ENCODE data around the gene BTBD6. TPM values are rescaled to one million over a fixed set of nuclear protein-coding genes. Genes with fewer than 3 reads are reported as not detected.

The BTBD6 gene
- total RNA-seq, 1 donor from 2014 or later: 35.3 TPM

DNA sequence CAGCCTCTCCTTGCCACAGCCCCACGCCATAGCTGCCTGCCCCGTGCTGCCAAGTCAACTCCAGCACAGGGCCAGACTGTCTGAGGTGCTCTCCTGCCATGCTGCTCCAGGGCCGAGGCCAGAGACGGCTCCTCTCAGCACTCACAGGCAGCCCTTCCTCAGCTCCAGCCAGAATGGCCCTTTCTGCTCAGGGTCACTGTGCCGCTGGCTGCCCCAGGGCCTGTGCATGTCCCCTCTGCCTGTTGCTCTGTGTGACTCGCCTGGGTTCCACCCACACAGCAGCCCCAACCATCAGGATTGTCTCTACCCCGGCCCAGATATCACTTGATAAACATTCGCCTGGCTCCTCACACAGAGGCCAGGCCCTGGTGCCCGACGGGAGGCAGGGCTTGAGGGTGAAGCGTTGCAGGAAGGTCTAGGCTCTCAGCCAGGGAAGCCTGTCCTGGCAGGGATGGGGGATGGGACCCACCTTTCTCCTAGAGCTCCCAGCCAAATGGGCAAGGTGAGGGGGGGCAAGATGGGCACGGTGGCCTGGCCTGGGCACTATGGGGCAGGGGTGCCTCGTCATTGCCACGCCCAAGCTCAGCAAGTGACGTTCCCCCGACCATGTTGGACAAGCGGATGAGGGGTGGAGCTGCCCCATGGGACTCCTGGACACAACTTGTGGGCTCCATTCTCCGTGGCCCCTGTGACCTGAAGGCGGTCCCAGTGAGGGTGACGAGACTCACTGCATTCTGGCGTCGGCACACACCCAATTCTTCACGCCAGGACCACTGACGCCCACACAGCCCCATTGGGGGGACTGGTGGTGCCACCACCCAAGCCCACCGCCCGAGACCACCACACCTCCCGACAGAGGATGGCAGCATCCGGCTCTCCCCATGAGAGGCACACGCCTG lies 27.4 kb upstream of the BTBD6 start:
- H3K27me3 Mint-ChIP-seq (ENCODE audit: unreplicated experiment): no peaks in the 10 kb centered on the region

DNA sequence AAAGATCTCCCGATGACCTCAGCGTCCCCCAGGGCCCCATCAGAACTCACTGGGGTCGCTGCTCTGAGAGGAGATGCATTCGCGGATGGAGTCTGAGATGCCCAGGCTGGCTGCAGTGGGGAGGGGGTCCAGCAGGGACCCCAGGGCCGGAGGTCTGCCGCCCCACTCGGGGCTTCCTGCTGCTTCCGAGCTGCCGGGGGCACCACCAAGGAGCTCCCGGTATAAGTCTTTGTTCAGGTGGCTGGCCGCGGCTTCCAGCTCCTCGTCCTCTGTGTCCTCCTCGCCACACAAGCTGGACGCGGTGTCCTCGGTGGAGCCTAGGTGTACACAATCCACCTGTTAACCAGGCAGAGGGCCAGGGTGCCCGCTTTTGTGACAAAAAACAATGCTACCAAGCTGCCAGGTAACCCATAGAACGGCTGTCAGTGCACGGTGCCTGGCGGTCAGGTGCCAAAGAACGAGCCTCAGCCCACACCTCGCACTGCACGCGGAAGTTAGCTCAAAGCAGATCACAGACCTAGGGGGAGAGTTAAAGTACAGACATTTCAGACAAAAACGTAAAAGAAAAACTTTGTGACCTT lies 26.6 kb upstream of the BTBD6 start:
- DNase-seq (ENCODE audit: extremely low spot score, unreplicated experiment): no peak
- TF ChIP-seq, protein P1, sequence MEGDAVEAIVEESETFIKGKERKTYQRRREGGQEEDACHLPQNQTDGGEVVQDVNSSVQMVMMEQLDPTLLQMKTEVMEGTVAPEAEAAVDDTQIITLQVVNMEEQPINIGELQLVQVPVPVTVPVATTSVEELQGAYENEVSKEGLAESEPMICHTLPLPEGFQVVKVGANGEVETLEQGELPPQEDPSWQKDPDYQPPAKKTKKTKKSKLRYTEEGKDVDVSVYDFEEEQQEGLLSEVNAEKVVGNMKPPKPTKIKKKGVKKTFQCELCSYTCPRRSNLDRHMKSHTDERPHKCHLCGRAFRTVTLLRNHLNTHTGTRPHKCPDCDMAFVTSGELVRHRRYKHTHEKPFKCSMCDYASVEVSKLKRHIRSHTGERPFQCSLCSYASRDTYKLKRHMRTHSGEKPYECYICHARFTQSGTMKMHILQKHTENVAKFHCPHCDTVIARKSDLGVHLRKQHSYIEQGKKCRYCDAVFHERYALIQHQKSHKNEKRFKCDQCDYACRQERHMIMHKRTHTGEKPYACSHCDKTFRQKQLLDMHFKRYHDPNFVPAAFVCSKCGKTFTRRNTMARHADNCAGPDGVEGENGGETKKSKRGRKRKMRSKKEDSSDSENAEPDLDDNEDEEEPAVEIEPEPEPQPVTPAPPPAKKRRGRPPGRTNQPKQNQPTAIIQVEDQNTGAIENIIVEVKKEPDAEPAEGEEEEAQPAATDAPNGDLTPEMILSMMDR (IDR thresholded peaks at IDR 0.05): no peak
- H3K27ac Mint-ChIP-seq (ENCODE audit: unreplicated experiment): no peak overlapping the region
- no peaks in the 10 kb centered on the region for H3K27me3 Mint-ChIP-seq (ENCODE audit: unreplicated experiment)
- H3K36me3 Mint-ChIP-seq (ENCODE audit: unreplicated experiment): peaks cover 25% of the 10 kb centered on the region
- H3K9me3 Mint-ChIP-seq (ENCODE audit: unreplicated experiment): no peaks in the 10 kb centered on the region
- H3K4me1 Mint-ChIP-seq (ENCODE audit: unreplicated experiment): no peaks in the 10 kb centered on the region
- no peak overlapping the region for H3K4me3 Mint-ChIP-seq (ENCODE audit: unreplicated experiment)

More for the DNA sequence above, 27.4 kb upstream of the BTBD6 start:
- H3K36me3 Mint-ChIP-seq (ENCODE audit: unreplicated experiment): peaks cover 19% of the 10 kb centered on the region
- H3K4me3 Mint-ChIP-seq (ENCODE audit: unreplicated experiment): no peak overlapping the region
- H3K4me1 Mint-ChIP-seq (ENCODE audit: unreplicated experiment): no peaks in the 10 kb centered on the region
- no peaks in the 10 kb centered on the region for H3K9me3 Mint-ChIP-seq (ENCODE audit: unreplicated experiment)
- TF ChIP-seq, protein P1 (IDR thresholded peaks at IDR 0.05): no peak
- H3K27ac Mint-ChIP-seq (ENCODE audit: unreplicated experiment): no peak overlapping the region
- no peak for DNase-seq (ENCODE audit: extremely low spot score, unreplicated experiment)

DNA sequence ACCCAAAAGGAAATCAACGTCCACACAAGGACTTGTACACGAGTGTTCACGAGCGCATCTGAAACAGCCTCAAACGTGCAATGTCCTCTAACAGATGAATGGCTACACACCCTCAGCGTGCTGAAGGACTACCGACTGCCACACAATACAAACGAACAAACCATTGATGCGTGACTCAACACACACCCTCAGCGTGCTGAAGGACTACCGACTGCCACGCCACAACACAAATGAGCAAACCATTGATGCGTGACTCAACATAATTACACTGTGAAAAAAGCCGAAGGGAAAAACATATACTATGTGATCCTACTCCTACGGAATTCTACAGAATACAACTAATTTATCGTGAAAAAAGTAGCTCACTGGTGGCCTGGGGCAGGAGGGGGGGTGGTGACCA lies 25.1 kb upstream of the BTBD6 start:
- Mint-ChIP-seq H3K27ac (ENCODE audit: unreplicated experiment) (no peak overlapping the region), H3K27me3 (ENCODE audit: unreplicated experiment) (no peaks in the 10 kb centered on the region), H3K4me3 (ENCODE audit: unreplicated experiment) (no peak overlapping the region), H3K9me3 (ENCODE audit: unreplicated experiment) (no peaks in the 10 kb centered on the region), H3K4me1 (ENCODE audit: unreplicated experiment) (no peaks in the 10 kb centered on the region), H3K36me3 (ENCODE audit: unreplicated experiment) (peaks cover 30% of the 10 kb centered on the region)
- no peak for DNase-seq (ENCODE audit: extremely low spot score, unreplicated experiment)
- TF ChIP-seq, protein P1 (IDR thresholded peaks at IDR 0.05): no peak

DNA sequence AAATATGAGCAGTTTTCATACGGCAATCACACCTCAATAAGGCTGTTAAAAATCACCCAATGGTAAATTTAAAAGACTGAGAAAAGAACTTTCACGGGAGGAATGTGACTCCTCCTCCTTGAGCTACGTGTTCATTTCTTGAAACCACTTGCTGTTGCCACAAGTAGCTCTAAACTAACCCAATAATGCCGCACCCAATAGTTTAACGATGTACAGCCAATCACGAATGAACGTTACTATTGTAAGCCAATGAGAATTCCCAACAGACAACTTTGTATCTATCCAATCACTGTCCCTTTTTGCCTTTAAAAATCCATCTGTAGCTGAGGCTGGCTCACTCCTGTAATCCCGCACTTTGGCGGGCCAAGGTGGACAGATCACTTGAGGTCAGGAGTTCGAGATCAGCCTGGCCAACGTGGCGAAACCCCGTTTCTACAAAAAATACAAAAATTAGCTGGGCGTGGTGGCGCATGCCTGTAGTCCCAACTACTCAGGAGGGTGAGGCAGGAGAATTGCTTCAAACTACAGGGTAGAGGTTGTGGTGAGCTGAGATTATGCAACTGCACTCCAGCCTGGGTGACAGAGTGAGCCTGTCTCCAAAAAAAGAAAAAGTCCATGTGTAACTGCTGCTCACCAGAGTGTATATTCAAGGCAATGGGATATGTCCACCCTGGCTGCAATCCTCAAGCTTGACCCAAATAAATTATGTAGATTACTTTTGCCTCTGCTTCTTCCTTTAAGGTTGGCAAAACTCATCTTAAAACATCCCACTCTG lies 24.4 kb upstream of the BTBD6 start:
- no peak for DNase-seq (ENCODE audit: extremely low spot score, unreplicated experiment)
- peaks cover 27% of the 10 kb centered on the region for H3K36me3 Mint-ChIP-seq (ENCODE audit: unreplicated experiment)
- H3K27me3 Mint-ChIP-seq (ENCODE audit: unreplicated experiment): no peaks in the 10 kb centered on the region
- no peaks in the 10 kb centered on the region for H3K4me1 Mint-ChIP-seq (ENCODE audit: unreplicated experiment)
- no peak overlapping the region for H3K27ac Mint-ChIP-seq (ENCODE audit: unreplicated experiment)
- TF ChIP-seq, protein P1 (IDR thresholded peaks at IDR 0.05): no peak
- no peaks in the 10 kb centered on the region for H3K9me3 Mint-ChIP-seq (ENCODE audit: unreplicated experiment)
- H3K4me3 Mint-ChIP-seq (ENCODE audit: unreplicated experiment): no peak overlapping the region
